SU-DHL-6 (cell line): ENCODE measurements around the gene HIVEP3.

Experiments
- EZH2phosphoT487 ChIP-seq: fragments of 200-600 bp; sonication (generic), shearing (Covaris generic); conservative IDR thresholded peaks from 2 replicates; pipeline ENCODE4 v1.6.1; 2018; ENCODE audit warnings: mild to moderate bottlenecking, antibody characterized with exemption, low read length, moderate library complexity, mixed read lengths
- TF ChIP-seq, protein P1 (sequence below): fragments of 200-600 bp; sonication (generic); IDR thresholded peaks from one replicate; pipeline ENCODE4 v1.5.1; 2017; ENCODE audit warnings: antibody characterized with exemption, mild to moderate bottlenecking, low read length, moderate library complexity; ENCODE audit not compliant: insufficient read depth, poor library complexity, severe bottlenecking

DNA sequence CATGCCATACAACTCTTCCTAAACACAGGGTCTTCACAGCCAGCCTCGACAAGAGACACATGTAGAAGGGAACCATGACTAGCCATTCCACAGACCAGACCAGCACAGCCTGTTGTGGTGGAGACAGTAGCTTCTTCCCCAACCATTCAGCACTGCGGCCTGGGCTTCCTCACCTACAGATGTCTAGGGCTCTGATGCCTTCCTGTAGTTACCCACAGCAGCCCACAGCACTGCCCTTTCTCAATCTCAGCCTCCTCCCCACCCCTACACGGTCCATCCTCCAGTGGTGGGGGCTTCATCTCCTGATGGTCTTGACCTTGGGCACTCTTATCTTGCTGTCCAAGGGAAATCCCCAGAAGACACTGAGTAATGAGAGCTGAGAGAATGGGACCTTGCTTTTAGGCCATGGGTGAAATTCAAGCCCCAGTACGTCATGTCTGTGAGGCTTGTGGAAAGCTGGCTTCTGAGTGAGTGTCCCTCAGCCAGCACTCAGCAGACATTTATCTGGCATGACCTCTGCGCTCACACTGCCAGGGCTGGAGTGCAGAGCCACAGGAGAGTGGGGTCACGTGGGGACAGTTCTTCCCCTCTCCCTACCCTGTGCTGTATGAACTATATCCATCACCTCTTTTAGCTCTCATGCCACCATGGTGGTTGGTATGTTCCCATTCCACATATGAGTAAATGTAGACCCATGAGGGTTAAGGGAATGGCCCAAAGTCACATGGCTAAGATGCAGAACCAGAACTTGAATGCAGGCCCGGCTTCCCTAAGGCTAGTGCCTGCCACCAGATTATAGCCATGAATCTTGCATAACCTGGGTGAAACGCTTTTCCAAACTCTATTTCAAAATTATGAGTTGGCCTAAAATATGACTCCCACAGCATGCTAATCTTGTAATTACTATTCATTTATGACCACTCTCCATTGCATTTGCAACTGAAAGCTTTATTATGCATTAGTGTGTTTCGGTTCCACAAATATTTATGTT lies 104.7 kb downstream of the HIVEP3 start:
- TF ChIP-seq, protein P1, sequence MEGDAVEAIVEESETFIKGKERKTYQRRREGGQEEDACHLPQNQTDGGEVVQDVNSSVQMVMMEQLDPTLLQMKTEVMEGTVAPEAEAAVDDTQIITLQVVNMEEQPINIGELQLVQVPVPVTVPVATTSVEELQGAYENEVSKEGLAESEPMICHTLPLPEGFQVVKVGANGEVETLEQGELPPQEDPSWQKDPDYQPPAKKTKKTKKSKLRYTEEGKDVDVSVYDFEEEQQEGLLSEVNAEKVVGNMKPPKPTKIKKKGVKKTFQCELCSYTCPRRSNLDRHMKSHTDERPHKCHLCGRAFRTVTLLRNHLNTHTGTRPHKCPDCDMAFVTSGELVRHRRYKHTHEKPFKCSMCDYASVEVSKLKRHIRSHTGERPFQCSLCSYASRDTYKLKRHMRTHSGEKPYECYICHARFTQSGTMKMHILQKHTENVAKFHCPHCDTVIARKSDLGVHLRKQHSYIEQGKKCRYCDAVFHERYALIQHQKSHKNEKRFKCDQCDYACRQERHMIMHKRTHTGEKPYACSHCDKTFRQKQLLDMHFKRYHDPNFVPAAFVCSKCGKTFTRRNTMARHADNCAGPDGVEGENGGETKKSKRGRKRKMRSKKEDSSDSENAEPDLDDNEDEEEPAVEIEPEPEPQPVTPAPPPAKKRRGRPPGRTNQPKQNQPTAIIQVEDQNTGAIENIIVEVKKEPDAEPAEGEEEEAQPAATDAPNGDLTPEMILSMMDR = no peak
- no peak for TF ChIP-seq EZH2phosphoT487
